Neural cell (in vitro differentiated cells): Measurements from ENCODE around the gene PLOD3. TPM values are rescaled to one million over a fixed set of nuclear protein-coding genes. Genes with fewer than 3 reads are reported as not detected.
A peak's percentile ranks its signal among the peaks of the same experiment; 100 is the strongest.

Experiments used
- H2AFZ ChIP-seq: fragments of 200-600, 300-800 bp; sonication (generic), shearing (Covaris generic); 2 replicates; pipeline ENCODE4 v1.6.0; 2014; ENCODE audit warnings: low read depth, mild to moderate bottlenecking, antibody characterized with exemption, low read length, moderate library complexity
- H3F3A ChIP-seq: fragments of 200-600 bp; shearing (Covaris generic); 2 replicates; pipeline ENCODE4 v1.6.1; 2016; ENCODE audit warnings: mild to moderate bottlenecking, moderate library complexity, mixed read lengths, antibody characterized with exemption, low read length; ENCODE audit not compliant: insufficient read depth, poor library complexity, severe bottlenecking
- H3K27ac ChIP-seq: fragments of 200-600, 300-800 bp; sonication (generic), shearing (Covaris generic); 2 replicates; pipeline ENCODE4 v1.5.1; 2014; ENCODE audit warnings: mild to moderate bottlenecking, low read length, moderate library complexity
- H3K27me3 ChIP-seq: fragments of 300-800, 200-600 bp; sonication (generic), shearing (Covaris generic); 2 replicates; pipeline ENCODE4 v1.6.0; 2014; ENCODE audit warnings: mild to moderate bottlenecking, low read depth, low read length, moderate library complexity; ENCODE audit not compliant: insufficient read depth
- H3K36me3 ChIP-seq: fragments of 300-800, 200-600 bp; sonication (generic), shearing (Covaris generic); 2 replicates; pipeline ENCODE4 v1.5.1; 2014; ENCODE audit warnings: mild to moderate bottlenecking, antibody characterized with exemption, low read length, moderate library complexity; ENCODE audit not compliant: insufficient read depth
- H3K4me2 ChIP-seq: fragments of 300-800, 200-600 bp; sonication (generic), shearing (Covaris generic); 2 replicates; pipeline ENCODE4 v1.6.0; 2014; ENCODE audit warnings: mild to moderate bottlenecking, low read length
- H3K4me3 ChIP-seq: fragments of 300-800, 200-600 bp; sonication (generic), shearing (Covaris generic); 2 replicates; pipeline ENCODE4 v1.5.1; 2014; ENCODE audit warnings: mild to moderate bottlenecking, low read length, moderate library complexity
- H3K79me2 ChIP-seq: fragments of 200-600 bp; shearing (Covaris generic); replicated peaks from 2 replicates; pipeline ENCODE4 v1.6.0; 2014; ENCODE audit warnings: mild to moderate bottlenecking, low read length, moderate library complexity; ENCODE audit not compliant: insufficient read depth
- H3K9ac ChIP-seq: fragments of 300-800, 200-600 bp; sonication (generic), shearing (Covaris generic); 2 replicates; pipeline ENCODE4 v1.6.1; 2016; ENCODE audit warnings: mild to moderate bottlenecking, low read length, mixed read lengths
- H3K9me2 ChIP-seq: fragments of 200-600 bp; shearing (Covaris generic); 2 replicates; pipeline ENCODE4 v1.6.1; 2016; ENCODE audit warnings: mild to moderate bottlenecking, low read length, mixed read lengths; ENCODE audit not compliant: insufficient read depth
- H3K9me3 ChIP-seq: fragments of 200-600, 300-800 bp; sonication (generic), shearing (Covaris generic); 2 replicates; pipeline ENCODE4 v1.6.1; 2016; ENCODE audit warnings: mild to moderate bottlenecking, mixed run types, low read length, moderate library complexity, mixed read lengths
- H4K20me1 ChIP-seq: fragments of 200-600 bp; shearing (Covaris generic); 2 replicates; pipeline ENCODE4 v1.6.1; 2016; ENCODE audit warnings: mild to moderate bottlenecking, mixed run types; ENCODE audit not compliant: insufficient read depth
- EZH2 ChIP-seq: fragments of 200-600, 300-800 bp; shearing (Covaris generic), sonication (generic); IDR thresholded peaks from 2 replicates; pipeline ENCODE4 v1.6.1; 2014; ENCODE audit warnings: antibody characterized with exemption, low read length, borderline replicate concordance, mild to moderate bottlenecking; ENCODE audit not compliant: insufficient read depth, poor library complexity, severe bottlenecking
- MXI1 ChIP-seq: fragments of 450-650 bp; conservative IDR thresholded peaks from 2 replicates; pipeline ENCODE4 v1.6.1; 2014; ENCODE audit warnings: antibody characterized with exemption, mild to moderate bottlenecking; ENCODE audit not compliant: poor library complexity, severe bottlenecking
- POLR2AphosphoS5 ChIP-seq: IDR thresholded peaks from 2 replicates; pipeline ENCODE4 v1.6.1; 2012
- RAD21 ChIP-seq: fragments of 450-650 bp; conservative IDR thresholded peaks from 2 replicates; pipeline ENCODE4 v1.6.1; 2014; ENCODE audit warnings: antibody characterized with exemption, mild to moderate bottlenecking, moderate library complexity
- TAF1 ChIP-seq: IDR thresholded peaks from 2 replicates; pipeline ENCODE4 v1.6.1; 2012; ENCODE audit warnings: low read depth
- polyA plus RNA-seq: library from polyadenylated mRNA; depleted of rRNA; stranded (reverse); fragments of >200 nt; gene quantifications from 2 replicates; pipeline ENCODE4 v1.2.3, GENCODE V29; 2014
- TF ChIP-seq, protein P1 (sequence below): fragments of 450-650 bp; IDR thresholded peaks from 2 replicates; pipeline ENCODE4 v1.5.1; 2014; ENCODE audit warnings: antibody characterized with exemption, mild to moderate bottlenecking, moderate library complexity; ENCODE audit not compliant: poor library complexity, severe bottlenecking
- TF ChIP-seq, protein P2 (sequence below): IDR thresholded peaks from 2 replicates; pipeline ENCODE4 v1.6.1; 2012; ENCODE audit warnings: borderline replicate concordance

PLOD3 gene
- polyA plus RNA-seq, 1 donor from 2014 or later, result 19.2 TPM

DNA sequence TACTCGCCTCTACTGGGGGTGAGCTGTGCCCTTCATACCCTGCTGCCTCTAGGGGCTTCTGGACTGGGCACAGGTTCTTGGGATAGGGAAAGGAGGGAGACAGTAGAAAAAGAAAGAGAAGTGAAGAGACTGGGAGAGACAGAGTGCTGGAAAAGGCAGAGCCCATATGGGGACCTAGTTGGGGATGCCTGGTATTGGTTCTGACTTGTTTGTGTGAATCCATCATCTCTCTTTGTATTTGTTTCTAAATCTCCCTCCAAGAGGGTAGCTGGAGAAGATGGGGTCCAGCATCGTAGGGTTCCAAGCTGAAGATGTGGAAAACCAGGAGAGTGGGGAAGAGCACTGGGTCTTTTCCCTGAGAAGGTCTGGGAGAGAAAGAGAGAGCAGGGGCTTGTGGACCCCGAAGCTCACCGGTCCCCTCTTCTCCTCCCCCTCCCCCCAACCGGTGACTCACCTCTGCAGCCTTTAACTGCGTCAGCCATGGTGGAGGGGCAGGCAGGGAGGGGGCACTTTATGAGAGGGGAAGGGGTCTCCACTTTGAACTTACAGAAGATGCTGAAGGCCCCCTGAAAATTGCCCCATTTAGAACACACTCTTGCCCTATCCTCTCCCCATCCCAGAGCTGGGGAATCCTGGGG lies 48.9 kb downstream of the PLOD3 start:
- TF ChIP-seq TAF1 (no peak), POLR2AphosphoS5 (no peak), EZH2 (no peak), RAD21 (no peak)
- TF ChIP-seq, protein P1, sequence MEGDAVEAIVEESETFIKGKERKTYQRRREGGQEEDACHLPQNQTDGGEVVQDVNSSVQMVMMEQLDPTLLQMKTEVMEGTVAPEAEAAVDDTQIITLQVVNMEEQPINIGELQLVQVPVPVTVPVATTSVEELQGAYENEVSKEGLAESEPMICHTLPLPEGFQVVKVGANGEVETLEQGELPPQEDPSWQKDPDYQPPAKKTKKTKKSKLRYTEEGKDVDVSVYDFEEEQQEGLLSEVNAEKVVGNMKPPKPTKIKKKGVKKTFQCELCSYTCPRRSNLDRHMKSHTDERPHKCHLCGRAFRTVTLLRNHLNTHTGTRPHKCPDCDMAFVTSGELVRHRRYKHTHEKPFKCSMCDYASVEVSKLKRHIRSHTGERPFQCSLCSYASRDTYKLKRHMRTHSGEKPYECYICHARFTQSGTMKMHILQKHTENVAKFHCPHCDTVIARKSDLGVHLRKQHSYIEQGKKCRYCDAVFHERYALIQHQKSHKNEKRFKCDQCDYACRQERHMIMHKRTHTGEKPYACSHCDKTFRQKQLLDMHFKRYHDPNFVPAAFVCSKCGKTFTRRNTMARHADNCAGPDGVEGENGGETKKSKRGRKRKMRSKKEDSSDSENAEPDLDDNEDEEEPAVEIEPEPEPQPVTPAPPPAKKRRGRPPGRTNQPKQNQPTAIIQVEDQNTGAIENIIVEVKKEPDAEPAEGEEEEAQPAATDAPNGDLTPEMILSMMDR, result no peak
- Histone ChIP-seq H4K20me1 (no peaks in the 10 kb centered on the region), H2AFZ (no peak overlapping the region), H3K9ac (peak overlapping the region; percentile 93), H3K9me2 (no peaks in the 10 kb centered on the region), H3K36me3 (no peaks in the 10 kb centered on the region), H3K4me3 (peak overlapping the region; percentile 94), H3K27ac (peak overlapping the region; percentile 93), H3K4me2 (no peak overlapping the region), H3K9me3 (no peaks in the 10 kb centered on the region), H3K27me3 (peaks cover 69% of the 10 kb centered on the region), H3F3A (no peaks in the 10 kb centered on the region), H3K79me2 (no peaks in the 10 kb centered on the region)

GRCh38 chr7:101167645-101168411 lies 49.6 kb downstream of the PLOD3 start:
- Histone ChIP-seq H3K9me3 (no peaks in the 10 kb centered on the region), H4K20me1 (no peaks in the 10 kb centered on the region), H3K9me2 (no peaks in the 10 kb centered on the region), H3K79me2 (no peaks in the 10 kb centered on the region), H3K9ac (peak overlapping the region; percentile 93), H3K27ac (peak overlapping the region; percentile 93), H3K4me3 (peak overlapping the region; percentile 94), H3K36me3 (no peaks in the 10 kb centered on the region), H3F3A (no peaks in the 10 kb centered on the region), H2AFZ (no peak overlapping the region), H3K4me2 (peak overlapping the region; percentile 98), H3K27me3 (peaks cover 62% of the 10 kb centered on the region)
- TF ChIP-seq, protein P2, sequence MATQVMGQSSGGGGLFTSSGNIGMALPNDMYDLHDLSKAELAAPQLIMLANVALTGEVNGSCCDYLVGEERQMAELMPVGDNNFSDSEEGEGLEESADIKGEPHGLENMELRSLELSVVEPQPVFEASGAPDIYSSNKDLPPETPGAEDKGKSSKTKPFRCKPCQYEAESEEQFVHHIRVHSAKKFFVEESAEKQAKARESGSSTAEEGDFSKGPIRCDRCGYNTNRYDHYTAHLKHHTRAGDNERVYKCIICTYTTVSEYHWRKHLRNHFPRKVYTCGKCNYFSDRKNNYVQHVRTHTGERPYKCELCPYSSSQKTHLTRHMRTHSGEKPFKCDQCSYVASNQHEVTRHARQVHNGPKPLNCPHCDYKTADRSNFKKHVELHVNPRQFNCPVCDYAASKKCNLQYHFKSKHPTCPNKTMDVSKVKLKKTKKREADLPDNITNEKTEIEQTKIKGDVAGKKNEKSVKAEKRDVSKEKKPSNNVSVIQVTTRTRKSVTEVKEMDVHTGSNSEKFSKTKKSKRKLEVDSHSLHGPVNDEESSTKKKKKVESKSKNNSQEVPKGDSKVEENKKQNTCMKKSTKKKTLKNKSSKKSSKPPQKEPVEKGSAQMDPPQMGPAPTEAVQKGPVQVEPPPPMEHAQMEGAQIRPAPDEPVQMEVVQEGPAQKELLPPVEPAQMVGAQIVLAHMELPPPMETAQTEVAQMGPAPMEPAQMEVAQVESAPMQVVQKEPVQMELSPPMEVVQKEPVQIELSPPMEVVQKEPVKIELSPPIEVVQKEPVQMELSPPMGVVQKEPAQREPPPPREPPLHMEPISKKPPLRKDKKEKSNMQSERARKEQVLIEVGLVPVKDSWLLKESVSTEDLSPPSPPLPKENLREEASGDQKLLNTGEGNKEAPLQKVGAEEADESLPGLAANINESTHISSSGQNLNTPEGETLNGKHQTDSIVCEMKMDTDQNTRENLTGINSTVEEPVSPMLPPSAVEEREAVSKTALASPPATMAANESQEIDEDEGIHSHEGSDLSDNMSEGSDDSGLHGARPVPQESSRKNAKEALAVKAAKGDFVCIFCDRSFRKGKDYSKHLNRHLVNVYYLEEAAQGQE, result no peak
- TF ChIP-seq POLR2AphosphoS5, result peak; percentile 7
- TF ChIP-seq MXI1, result peak; percentile 13
